Fibroblast of skin of abdomen (primary cell): Measurements from ENCODE around the gene ATP1A2.
"Not testable (repeated sequence)": the region's sequence is repeated elsewhere in the genome, so short reads cannot be mapped to it uniquely, and the experiment has no call there.

ENCODE experiments used
- DNase-seq: peaks from one replicate; pipeline ENCODE4 v3.0.0-alpha.2; 2013

Gene ATP1A2

GRCh38 chr1:160101717-160102522, 13.6 kb upstream of the ATP1A2 start:
- no peak for DNase-seq

GRCh38 chr1:160103658-160104408, 11.7 kb upstream of the ATP1A2 start:
- no peak for DNase-seq

DNA sequence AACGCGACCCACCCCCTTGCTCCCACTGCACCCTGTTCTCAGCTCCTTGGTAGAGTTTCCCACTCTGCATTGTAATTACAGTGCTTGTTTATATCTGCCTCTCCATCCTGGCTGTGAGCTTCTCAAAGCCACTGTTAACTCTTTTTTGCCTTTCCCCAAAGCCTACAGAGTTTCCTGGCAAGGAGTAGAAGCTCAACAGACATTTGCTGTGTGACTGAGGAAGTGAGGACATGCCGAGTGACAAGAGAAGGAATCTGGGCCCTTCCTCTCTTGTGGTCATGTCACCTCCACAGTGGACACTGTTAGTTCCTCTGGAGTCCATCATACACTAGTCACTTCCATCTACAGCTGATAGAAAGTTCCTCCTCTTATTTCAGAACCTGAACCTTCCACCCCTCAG, 11.1 kb upstream of the ATP1A2 start:
- no peak for DNase-seq

DNA sequence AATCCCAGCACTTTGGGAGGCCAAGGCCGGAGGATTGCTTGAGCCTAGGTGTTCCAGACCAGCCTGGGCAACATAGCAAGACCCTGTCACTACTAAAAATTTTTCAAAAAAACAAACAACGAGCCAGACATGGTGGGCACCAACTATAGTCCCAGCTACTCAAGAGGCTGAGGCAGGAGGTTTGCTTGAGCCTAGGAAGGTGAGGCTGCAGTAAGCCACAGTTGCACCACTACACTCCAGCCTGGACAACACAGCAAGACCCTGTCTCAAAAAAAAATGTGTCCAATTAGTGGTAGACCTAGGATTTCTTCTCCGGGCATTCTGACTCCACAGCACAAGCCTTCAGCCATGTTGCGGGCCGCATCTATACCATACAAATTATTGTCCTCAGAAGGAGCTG, 10.4 kb upstream of the ATP1A2 start:
- no peak for DNase-seq

DNA sequence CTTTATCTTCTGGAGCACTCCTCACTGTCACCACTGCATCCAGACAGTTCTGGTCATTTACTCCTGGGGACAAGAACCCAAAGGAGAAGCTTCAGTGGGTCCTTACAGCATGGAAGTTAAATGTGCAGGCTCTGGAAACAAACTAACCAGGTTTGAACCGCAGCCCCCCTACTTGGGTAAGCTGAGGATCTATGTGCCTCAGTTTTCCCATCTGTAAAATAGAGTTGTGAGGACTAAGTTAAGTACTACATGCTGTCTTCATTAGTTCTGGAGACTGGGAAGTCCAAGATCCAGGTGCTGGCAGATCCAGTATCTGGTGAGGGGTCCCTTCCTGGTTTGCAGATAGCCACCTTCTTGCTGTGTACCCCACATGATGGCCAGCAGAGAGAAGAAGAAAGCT, 8.0 kb upstream of the ATP1A2 start:
- no peak for DNase-seq

GRCh38 chr1:160108888-160109662, 6.5 kb upstream of the ATP1A2 start:
- DNase-seq = peak; percentile 40

- no peak for DNase-seq
These were observed 5.9 kb upstream of the ATP1A2 start for GRCh38 chr1:160109686-160110085.

GRCh38 chr1:160111462-160111861, 4.1 kb upstream of the ATP1A2 start:
- not testable (repeated sequence) for DNase-seq

GRCh38 chr1:160112357-160112756, 3.2 kb upstream of the ATP1A2 start:
- DNase-seq = no peak

DNA sequence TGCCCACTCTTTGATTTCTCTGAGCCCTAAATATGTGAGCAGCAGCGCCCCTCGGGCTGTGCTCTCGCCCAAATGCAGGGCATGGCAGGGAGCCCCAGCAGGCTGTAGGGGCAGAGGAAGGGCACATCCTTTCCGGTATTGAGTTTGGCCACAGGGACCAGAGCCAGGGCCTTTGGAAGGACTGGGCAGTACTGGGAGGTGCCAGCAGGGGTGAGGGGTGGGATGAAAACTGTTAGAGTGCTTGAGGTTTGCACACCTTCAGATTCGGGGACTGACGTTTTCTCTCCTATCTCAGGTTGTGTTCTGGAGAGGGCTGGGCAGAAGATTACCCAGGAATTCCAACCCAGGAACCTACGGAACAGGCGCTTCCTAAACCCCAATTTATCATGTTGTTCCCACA, 2.2 kb upstream of the ATP1A2 start:
- DNase-seq = no peak

DNA sequence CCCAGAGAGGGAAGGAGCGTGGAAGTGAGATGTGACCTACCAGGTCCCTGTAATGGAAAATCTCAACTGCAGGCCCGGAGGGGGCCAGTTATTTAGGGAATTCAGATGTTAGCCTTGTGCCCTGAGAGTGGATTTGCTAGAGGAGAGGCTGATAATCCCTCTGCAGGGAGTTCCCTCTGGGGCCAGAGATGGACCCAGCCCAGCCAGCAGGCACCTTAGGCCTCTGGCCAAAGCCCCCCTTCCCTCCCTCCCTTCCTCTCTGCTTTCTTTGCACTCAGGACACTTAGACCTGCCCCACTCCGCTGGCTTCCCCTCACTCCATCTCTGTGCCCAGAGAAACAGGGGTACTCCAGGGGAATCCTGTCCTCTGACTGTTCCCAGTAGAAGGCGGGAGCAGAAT, 1.5 kb upstream of the ATP1A2 start:
- DNase-seq = no peak

DNA sequence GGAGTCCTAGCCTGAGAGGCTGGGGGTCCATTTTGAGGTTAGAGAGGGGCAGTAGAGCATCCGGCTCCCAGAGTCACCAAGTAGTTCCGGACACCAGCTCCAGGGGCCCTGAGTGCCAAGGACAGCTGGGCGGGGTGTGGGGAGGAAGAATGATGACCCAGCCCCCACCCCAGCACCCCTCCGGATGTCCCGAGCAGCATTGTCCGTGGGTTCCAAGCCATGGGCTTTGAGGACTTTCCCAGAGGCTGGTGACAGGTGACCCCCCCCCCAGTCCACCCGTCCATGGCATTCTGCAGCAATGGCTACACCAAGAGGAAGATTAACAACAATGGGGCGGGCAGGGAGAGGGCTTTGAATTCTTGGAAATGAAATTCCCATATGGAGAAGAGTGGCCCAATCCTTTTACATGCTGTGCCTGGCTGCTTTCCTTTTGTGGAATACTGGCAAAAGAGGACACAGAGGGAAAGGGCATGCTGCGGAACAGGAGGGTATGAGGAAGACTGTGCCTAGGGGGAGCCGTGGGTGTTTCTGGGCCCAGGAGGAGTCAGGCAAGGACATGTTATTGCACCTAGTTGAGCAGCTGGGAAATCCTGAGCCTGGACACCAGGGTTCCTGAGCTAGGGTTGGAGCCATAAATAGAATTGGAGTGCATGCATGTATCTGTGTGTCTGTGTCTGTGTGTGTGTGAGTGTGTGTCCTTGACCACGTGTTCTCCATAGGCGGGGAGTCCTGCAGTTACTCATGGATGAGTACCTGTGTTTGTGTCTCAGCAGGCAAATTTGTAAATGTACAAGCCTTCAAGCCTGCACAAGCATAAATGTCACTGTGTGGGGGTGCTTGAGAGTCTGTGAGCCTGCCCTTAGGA, 956 bp downstream of the ATP1A2 start:
- DNase-seq = peak; percentile 40

DNA sequence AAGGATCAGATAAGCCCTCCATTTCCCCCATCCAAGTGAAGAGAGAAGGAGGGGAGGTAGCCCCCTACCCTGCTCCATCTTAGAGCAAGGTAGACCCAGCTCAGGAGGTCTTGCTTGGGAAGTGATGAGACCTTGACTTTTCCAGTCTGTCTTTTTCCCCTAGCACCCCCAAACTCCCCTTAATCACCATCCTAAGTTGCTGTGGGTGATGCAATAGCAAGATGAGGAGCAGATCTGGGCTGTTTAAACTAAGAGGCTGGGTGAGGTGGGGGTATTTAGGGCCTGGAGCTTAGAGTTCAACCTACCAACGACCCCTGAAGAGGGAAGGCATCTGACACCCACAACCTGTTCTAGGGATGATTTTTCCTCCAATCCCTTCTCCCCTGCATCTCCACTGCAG, 1.7 kb downstream of the ATP1A2 start:
- DNase-seq = no peak

GRCh38 chr1:160117709-160118183, 2.2 kb downstream of the ATP1A2 start:
- peak; percentile 49 for DNase-seq

DNA sequence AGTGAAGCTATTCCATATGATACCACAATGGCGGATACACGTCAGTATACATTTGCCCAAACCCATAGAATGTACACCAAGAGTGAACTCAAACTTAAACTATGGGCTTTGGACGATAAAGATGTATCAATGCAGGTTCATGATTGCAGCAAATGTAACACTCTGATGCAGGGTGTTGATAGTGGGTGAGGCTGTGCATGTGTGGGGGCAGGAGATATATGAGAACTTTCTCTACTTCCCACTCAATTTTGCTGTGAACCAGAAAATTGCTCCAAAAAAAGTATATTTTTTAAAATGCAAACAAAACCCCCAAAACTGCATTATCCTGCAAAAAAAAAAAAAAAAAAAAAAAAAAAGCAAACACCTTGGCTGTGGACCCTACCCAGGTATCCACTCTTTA, 3.4 kb downstream of the ATP1A2 start:
- no peak for DNase-seq

GRCh38 chr1:160120797-160121196, 5.2 kb downstream of the ATP1A2 start:
- DNase-seq = no peak

DNA sequence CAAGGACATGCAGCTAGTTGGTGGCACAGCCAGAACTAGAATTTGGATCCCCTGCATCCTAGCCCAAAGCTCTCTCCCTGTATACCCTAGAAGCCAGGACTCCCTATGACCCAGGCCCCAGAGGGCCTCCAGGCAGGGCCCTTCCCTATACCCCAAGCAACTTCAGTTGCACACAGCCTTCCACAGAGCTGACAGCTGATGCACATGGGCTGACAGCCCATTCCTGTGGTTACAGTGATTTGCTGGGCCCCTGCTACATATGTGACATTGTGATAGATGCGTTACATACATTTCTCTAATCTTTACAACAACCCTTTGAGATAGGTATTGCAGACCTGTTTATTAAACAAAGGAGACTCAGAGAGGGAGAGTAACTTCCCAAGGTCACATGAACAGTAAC, 5.8 kb downstream of the ATP1A2 start:
- peak; percentile 28 for DNase-seq

GRCh38 chr1:160122978-160123495, 7.5 kb downstream of the ATP1A2 start:
- no peak for DNase-seq

GRCh38 chr1:160123726-160124125, 8.2 kb downstream of the ATP1A2 start:
- no peak for DNase-seq

- peak; percentile 74 for DNase-seq
These were observed 9.3 kb downstream of the ATP1A2 start for GRCh38 chr1:160124705-160125478.

DNA sequence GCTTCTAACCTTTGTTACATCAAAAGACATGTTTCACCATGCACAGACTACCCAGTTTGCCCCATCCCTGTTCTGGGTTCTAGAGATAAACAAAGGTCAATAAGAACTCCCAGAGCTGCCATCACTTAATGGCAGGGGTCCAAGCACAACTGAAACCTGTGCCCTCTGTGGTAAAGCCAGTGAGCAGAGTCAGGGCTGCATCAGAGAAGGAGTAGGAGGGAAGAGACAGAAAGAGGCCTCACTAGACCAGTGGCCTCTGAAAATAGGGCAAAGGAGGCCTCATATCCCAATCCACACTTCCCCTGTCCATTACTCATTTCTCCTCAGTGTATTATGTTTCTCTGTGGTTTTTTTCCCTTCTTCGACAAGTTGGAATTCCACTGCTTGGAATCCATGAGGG, 10.2 kb downstream of the ATP1A2 start:
- DNase-seq = no peak
